SU-DHL-6 (cell line): ENCODE results near the gene RASAL3.

Source experiments
- H2AFZ ChIP-seq: fragments of 200-600 bp; sonication (generic); 2 replicates; pipeline ENCODE4 v1.6.1; 2014; ENCODE audit warnings: low read depth, mild to moderate bottlenecking, moderate library complexity, mixed read lengths, antibody characterized with exemption, low read length; ENCODE audit not compliant: severe bottlenecking
- H3F3A ChIP-seq: fragments of 200-600 bp; shearing (Covaris generic); 2 replicates; pipeline ENCODE4 v1.6.0; 2016; ENCODE audit warnings: antibody characterized with exemption, mild to moderate bottlenecking; ENCODE audit not compliant: insufficient read depth
- H3K27ac ChIP-seq: fragments of 200-600 bp; sonication (generic); 2 replicates; pipeline ENCODE4 v1.5.1; 2016; ENCODE audit warnings: low read depth, mild to moderate bottlenecking, low read length, moderate library complexity, mixed read lengths
- H3K27me3 ChIP-seq: fragments of 200-600 bp; sonication (generic), shearing (Covaris generic); 2 replicates; pipeline ENCODE4 v1.6.0; 2014; ENCODE audit warnings: mild to moderate bottlenecking, low read length
- H3K36me3 ChIP-seq: fragments of 200-600 bp; sonication (generic); 2 replicates; pipeline ENCODE4 v1.6.1; 2014; ENCODE audit warnings: mild to moderate bottlenecking, low read length, mixed read lengths
- H3K4me2 ChIP-seq: fragments of 300-600, 200-600 bp; shearing (Covaris generic), sonication (generic); 2 replicates; pipeline ENCODE4 v1.6.0; 2014; ENCODE audit warnings: low read length, low read depth, mild to moderate bottlenecking; ENCODE audit not compliant: poor library complexity, severe bottlenecking
- H3K4me3 ChIP-seq: fragments of 200-600 bp; sonication (generic); 2 replicates; pipeline ENCODE4 v1.5.1; 2014; ENCODE audit warnings: antibody characterized with exemption, low read length, mild to moderate bottlenecking, mixed read lengths; ENCODE audit not compliant: insufficient read depth, poor library complexity, severe bottlenecking
- H3K79me2 ChIP-seq: fragments of 200-600 bp; sonication (generic); 2 replicates; pipeline ENCODE4 v1.6.1; 2014; ENCODE audit warnings: mild to moderate bottlenecking, low read length, moderate library complexity; ENCODE audit not compliant: insufficient read depth
- H3K9ac ChIP-seq: fragments of 200-600 bp; sonication (generic); 2 replicates; pipeline ENCODE4 v1.7.0; 2014; ENCODE audit warnings: mild to moderate bottlenecking, low read length
- H3K9me2 ChIP-seq: fragments of 200-600 bp; sonication (generic); replicated peaks from 2 replicates; pipeline ENCODE4 v1.6.1; 2014; ENCODE audit warnings: low read length; ENCODE audit not compliant: insufficient read depth
- H3K9me3 ChIP-seq: fragments of 200-600 bp; sonication (generic); 2 replicates; pipeline ENCODE4 v1.6.1; 2014; ENCODE audit warnings: low read length, mixed read lengths; ENCODE audit not compliant: insufficient read depth
- H4K20me1 ChIP-seq: fragments of 200-600 bp; sonication (generic); 2 replicates; pipeline ENCODE4 v1.6.1; 2014; ENCODE audit warnings: low read depth, mild to moderate bottlenecking, antibody characterized with exemption, low read length, moderate library complexity, mixed read lengths
- CTCF ChIP-seq: fragments of 200-600 bp; sonication (generic); IDR thresholded peaks from one replicate; pipeline ENCODE4 v1.5.1; 2017; ENCODE audit warnings: antibody characterized with exemption, mild to moderate bottlenecking, low read length, moderate library complexity; ENCODE audit not compliant: insufficient read depth, poor library complexity, severe bottlenecking
- EZH2phosphoT487 ChIP-seq: fragments of 200-600 bp; sonication (generic), shearing (Covaris generic); conservative IDR thresholded peaks from 2 replicates; pipeline ENCODE4 v1.6.1; 2018; ENCODE audit warnings: mild to moderate bottlenecking, antibody characterized with exemption, low read length, moderate library complexity, mixed read lengths

The RASAL3 gene

GRCh38 chr19:15453906-15454860 lies 10.2 kb downstream of the RASAL3 start:
- no peaks in the 10 kb centered on the region for H3K36me3 ChIP-seq
- no peak overlapping the region for H3K9ac ChIP-seq
- H2AFZ ChIP-seq, result no peak overlapping the region

GRCh38 chr19:15453091-15453578 lies 11.2 kb downstream of the RASAL3 start:
- TF ChIP-seq EZH2phosphoT487, result no peak
- TF ChIP-seq CTCF, result no peak
- Histone ChIP-seq H3K9ac (no peak overlapping the region), H4K20me1 (no peaks in the 10 kb centered on the region)

More at GRCh38 chr19:15453906-15454860, 10.2 kb downstream of the RASAL3 start:
- H3K4me2 ChIP-seq, result no peak overlapping the region
- no peaks in the 10 kb centered on the region for H3K27me3 ChIP-seq
- H4K20me1 ChIP-seq, result no peaks in the 10 kb centered on the region
- H3K4me3 ChIP-seq, result no peak overlapping the region
- peaks cover 8% of the 10 kb centered on the region; the same call in 1 of the 2 replicates for H3F3A ChIP-seq
- no peak for TF ChIP-seq CTCF
- TF ChIP-seq EZH2phosphoT487, result no peak
- no peaks in the 10 kb centered on the region for H3K79me2 ChIP-seq
- H3K27ac ChIP-seq, result no peak overlapping the region
- no peaks in the 10 kb centered on the region for H3K9me3 ChIP-seq
- no peaks in the 10 kb centered on the region for H3K9me2 ChIP-seq

GRCh38 chr19:15452111-15453047 lies 12.0 kb downstream of the RASAL3 start:
- Histone ChIP-seq H3K4me2 (no peak overlapping the region), H4K20me1 (no peaks in the 10 kb centered on the region), H3K9me3 (no peaks in the 10 kb centered on the region), H3K27me3 (no peaks in the 10 kb centered on the region), H3K36me3 (no peaks in the 10 kb centered on the region), H3K27ac (no peak overlapping the region), H3K9ac (no peak overlapping the region), H2AFZ (no peak overlapping the region), H3K9me2 (no peaks in the 10 kb centered on the region), H3K79me2 (no peaks in the 10 kb centered on the region), H3K4me3 (no peak overlapping the region), H3F3A (peaks cover 8% of the 10 kb centered on the region; the same call in 1 of the 2 replicates)
- no peak for TF ChIP-seq EZH2phosphoT487
- no peak for TF ChIP-seq CTCF

More at GRCh38 chr19:15453091-15453578, 11.2 kb downstream of the RASAL3 start:
- Histone ChIP-seq H3K27ac (no peak overlapping the region), H3K36me3 (no peaks in the 10 kb centered on the region), H3K79me2 (no peaks in the 10 kb centered on the region), H2AFZ (no peak overlapping the region), H3F3A (peaks cover 8% of the 10 kb centered on the region; the same call in 1 of the 2 replicates), H3K4me2 (no peak overlapping the region), H3K9me3 (no peaks in the 10 kb centered on the region), H3K27me3 (no peaks in the 10 kb centered on the region), H3K4me3 (no peak overlapping the region), H3K9me2 (no peaks in the 10 kb centered on the region)
